ENCODE data around the gene ARHGEF37.
"Not testable (repeated sequence)": the region's sequence is repeated elsewhere in the genome, so short reads cannot be mapped to it uniquely, and the experiment has no call there.

The ARHGEF37 gene

GRCh38 chr5:149647334-149647733 lies 66.0 kb downstream of the ARHGEF37 start:
- DNase-seq (ENCODE audit: low read depth in 3 of 3), result no peak

- DNase-seq (ENCODE audit: low read depth in 3 of 3), result not testable (repeated sequence)
Observed at GRCh38 chr5:149648464-149649393, 67.4 kb downstream of the ARHGEF37 start.

- DNase-seq (ENCODE audit: low read depth in 3 of 3), result not testable (repeated sequence)
Observed at GRCh38 chr5:149649730-149650129, 68.4 kb downstream of the ARHGEF37 start.

- DNase-seq (ENCODE audit: low read depth in 3 of 3), result no peak
Observed at GRCh38 chr5:149651686-149652085, 70.4 kb downstream of the ARHGEF37 start.

- DNase-seq (ENCODE audit: low read depth in 3 of 3), result no peak
Observed at GRCh38 chr5:149652697-149653096, 71.4 kb downstream of the ARHGEF37 start.

GRCh38 chr5:149654231-149654630 lies 72.9 kb downstream of the ARHGEF37 start:
- no peak for DNase-seq (ENCODE audit: low read depth in 3 of 3)

GRCh38 chr5:149654883-149655505 lies 73.7 kb downstream of the ARHGEF37 start:
- no peak for DNase-seq (ENCODE audit: low read depth in 3 of 3)

GRCh38 chr5:149656576-149657182 lies 75.4 kb downstream of the ARHGEF37 start:
- DNase-seq (ENCODE audit: low read depth in 3 of 3), result peak in 1 of 3 experiments; percentile 31

- no peak for DNase-seq (ENCODE audit: low read depth in 3 of 3)
Observed at GRCh38 chr5:149657324-149657723, 76.0 kb downstream of the ARHGEF37 start.

- DNase-seq (ENCODE audit: low read depth in 3 of 3), result no peak
Observed at GRCh38 chr5:149658299-149658698, 77.0 kb downstream of the ARHGEF37 start.

GRCh38 chr5:149664083-149664482 lies 82.8 kb downstream of the ARHGEF37 start:
- no peak for DNase-seq (ENCODE audit: low read depth in 3 of 3)

GRCh38 chr5:149664666-149665415 lies 83.5 kb downstream of the ARHGEF37 start:
- DNase-seq (ENCODE audit: low read depth in 3 of 3), result no peak

GRCh38 chr5:149665416-149666175 lies 84.3 kb downstream of the ARHGEF37 start:
- DNase-seq (ENCODE audit: low read depth in 3 of 3), result no peak

- DNase-seq (ENCODE audit: low read depth in 3 of 3), result no peak
Observed at GRCh38 chr5:149666212-149666852, 85.0 kb downstream of the ARHGEF37 start.

GRCh38 chr5:149667084-149667828 lies 86.0 kb downstream of the ARHGEF37 start:
- DNase-seq (ENCODE audit: low read depth in 3 of 3), result peak in 1 of 3 experiments; percentile 3

GRCh38 chr5:149667829-149668330 lies 86.6 kb downstream of the ARHGEF37 start:
- no peak for DNase-seq (ENCODE audit: low read depth in 3 of 3)

GRCh38 chr5:149669273-149669672 lies 88.0 kb downstream of the ARHGEF37 start:
- DNase-seq (ENCODE audit: low read depth in 3 of 3), result not testable (repeated sequence)

- no peak for DNase-seq (ENCODE audit: low read depth in 3 of 3)
Observed at GRCh38 chr5:149671544-149671943, 90.2 kb downstream of the ARHGEF37 start.

- no peak for DNase-seq (ENCODE audit: low read depth in 3 of 3)
Observed at GRCh38 chr5:149672701-149673476, 91.6 kb downstream of the ARHGEF37 start.

Data from stimulated activated CD4-positive, alpha-beta T cell treated with anti-CD3 and anti-CD28 coated beads, TNF-alpha, amount 100 ng/mL, for 24 hours (primary cell).